Endodermal cell (in vitro differentiated cells): Measurements from ENCODE around the gene C22orf23. TPM values are rescaled to one million over a fixed set of nuclear protein-coding genes. Genes with fewer than 3 reads are reported as not detected.

Experiments
- DNase-seq: peaks from one replicate; pipeline ENCODE4 v3.0.0-alpha.2; 2017
- H3K27ac ChIP-seq: 2 replicates; pipeline ENCODE4 v1.5.1; 2013; ENCODE audit warnings: mild to moderate bottlenecking, low read depth, low read length, moderate library complexity
- H3K27me3 ChIP-seq: 2 replicates; pipeline ENCODE4 v1.6.1; 2013; ENCODE audit warnings: mild to moderate bottlenecking, low read length, moderate library complexity; ENCODE audit not compliant: insufficient read depth, control insufficient read depth, poor library complexity, severe bottlenecking
- H3K36me3 ChIP-seq: 2 replicates; pipeline ENCODE4 v1.7.0; 2013; ENCODE audit warnings: mild to moderate bottlenecking, low read length, moderate library complexity; ENCODE audit not compliant: control insufficient read depth, insufficient read depth
- H3K4me1 ChIP-seq: one replicate; pipeline ENCODE4 v1.7.0; 2013; ENCODE audit warnings: low read length; ENCODE audit not compliant: control insufficient read depth, insufficient read depth
- H3K4me3 ChIP-seq: 2 replicates; pipeline ENCODE4 v1.5.1; 2013; ENCODE audit warnings: mild to moderate bottlenecking, low read length, moderate library complexity
- H3K9ac ChIP-seq: 2 replicates; pipeline ENCODE4 v1.6.1; 2013; ENCODE audit warnings: mild to moderate bottlenecking, low read length, moderate library complexity; ENCODE audit not compliant: poor library complexity, severe bottlenecking; ENCODE audit errors: extremely low read depth
- H3K9me3 ChIP-seq: 2 replicates; pipeline ENCODE4 v1.6.1; 2013; ENCODE audit warnings: mild to moderate bottlenecking, low read length, moderate library complexity; ENCODE audit not compliant: control insufficient read depth
- H3K27ac Mint-ChIP-seq: 2 replicates; pipeline ENCODE4 v1.8.0; 2020; ENCODE audit warnings: mixed read lengths
- H3K27me3 Mint-ChIP-seq: 2 replicates; pipeline ENCODE4 v1.8.0; 2021; ENCODE audit warnings: mild to moderate bottlenecking, mixed read lengths; ENCODE audit not compliant: insufficient read depth
- H3K36me3 Mint-ChIP-seq: 2 replicates; pipeline ENCODE4 v1.8.0; 2020; ENCODE audit warnings: low read depth, mixed read lengths
- H3K4me1 Mint-ChIP-seq: 2 replicates; pipeline ENCODE4 v1.8.0; 2020; ENCODE audit warnings: mixed read lengths
- H3K4me3 Mint-ChIP-seq: 2 replicates; pipeline ENCODE4 v1.8.0; 2020; ENCODE audit warnings: mild to moderate bottlenecking, moderate library complexity, mixed read lengths
- H3K9me3 Mint-ChIP-seq: 2 replicates; pipeline ENCODE4 v1.8.0; 2020; ENCODE audit warnings: mild to moderate bottlenecking, mixed read lengths
- CTCF ChIP-seq: fragments of 200-600 bp; sonication (generic); conservative IDR thresholded peaks from 2 replicates; pipeline ENCODE4 v1.5.0; 2021; ENCODE audit warnings: antibody characterized with exemption, mild to moderate bottlenecking
- WGBS, 2 experiments: methylation state at CpG; one replicate each; pipeline versions ENCODE4 v1.1.5 to v1.1.7; 2013; ENCODE audit warnings: missing lambda C conversion rate in 2 of 2, mixed read lengths in 1 of 2; ENCODE audit not compliant: insufficient coverage in 1 of 2, insufficient read length in 1 of 2; 5-methylcytosine and 5-hydroxymethylcytosine counted together
- total RNA-seq, 2 donors: library from RNA; stranded (reverse); fragmentation: NEBNext Ultra II Directional in 1 of 2; extraction: Animal tissue kit (Norgen Biotek cat#: 25700) in 1 of 2; gene quantifications; 2 replicates in 1 of 2; 3 replicates in 1 of 2; pipeline ENCODE4 v1.2.1, GENCODE V29; 2021

Gene C22orf23
- total RNA-seq, 2 donors from 2014 or later, result 0.29 to 0.44 TPM

GRCh38 chr22:37926771-37927636 is 26.4 kb downstream of the C22orf23 start:
- H3K27me3 Mint-ChIP-seq, result peaks cover 19% of the 10 kb centered on the region
- peaks cover 2% of the 10 kb centered on the region for H3K4me1 Mint-ChIP-seq
- Histone ChIP-seq H3K9me3 (no peaks in the 10 kb centered on the region), H3K27me3 (peaks cover 34% of the 10 kb centered on the region), H3K4me1 (no peaks in the 10 kb centered on the region), H3K9ac (no peak overlapping the region), H3K27ac (no peak overlapping the region), H3K4me3 (no peak overlapping the region), H3K36me3 (peaks cover 21% of the 10 kb centered on the region)
- 95 to 96% methylated on average over 25 to 32 of the region's 32 CpGs for WGBS, 2 experiments
- no peak overlapping the region for H3K4me3 Mint-ChIP-seq
- no peak overlapping the region for H3K27ac Mint-ChIP-seq
- H3K36me3 Mint-ChIP-seq, result peaks cover 39% of the 10 kb centered on the region
- DNase-seq, result no peak
- TF ChIP-seq CTCF, result no peak
- no peaks in the 10 kb centered on the region for H3K9me3 Mint-ChIP-seq

- Histone ChIP-seq H3K27ac (no peak overlapping the region), H3K36me3 (peaks cover 16% of the 10 kb centered on the region), H3K9ac (no peak overlapping the region), H3K4me3 (no peak overlapping the region), H3K27me3 (peaks cover 29% of the 10 kb centered on the region), H3K9me3 (no peaks in the 10 kb centered on the region), H3K4me1 (no peaks in the 10 kb centered on the region)
- Mint-ChIP-seq H3K27me3 (peaks cover 19% of the 10 kb centered on the region), H3K9me3 (no peaks in the 10 kb centered on the region), H3K27ac (no peak overlapping the region), H3K4me3 (no peak overlapping the region), H3K4me1 (no peaks in the 10 kb centered on the region), H3K36me3 (peaks cover 32% of the 10 kb centered on the region)
- TF ChIP-seq CTCF, result no peak
- 93 to 95% methylated on average over 6 to 7 of the region's 7 CpGs for WGBS, 2 experiments
- DNase-seq, result no peak
Measured at GRCh38 chr22:37926358-37926757, 27.0 kb downstream of the C22orf23 start.

- Histone ChIP-seq H3K27ac (no peak overlapping the region), H3K9ac (no peak overlapping the region), H3K4me3 (no peak overlapping the region), H3K36me3 (peaks cover 14% of the 10 kb centered on the region), H3K27me3 (peaks cover 23% of the 10 kb centered on the region), H3K9me3 (no peaks in the 10 kb centered on the region), H3K4me1 (no peaks in the 10 kb centered on the region)
- no peak overlapping the region for H3K27ac Mint-ChIP-seq
- H3K9me3 Mint-ChIP-seq, result no peaks in the 10 kb centered on the region
- peaks cover 16% of the 10 kb centered on the region for H3K27me3 Mint-ChIP-seq
- no peak for TF ChIP-seq CTCF
- WGBS, 2 experiments, result 93 to 95% methylated on average over 10 to 15 of the region's 15 CpGs
- H3K4me3 Mint-ChIP-seq, result no peak overlapping the region
- no peaks in the 10 kb centered on the region for H3K4me1 Mint-ChIP-seq
- H3K36me3 Mint-ChIP-seq, result peaks cover 32% of the 10 kb centered on the region
- no peak for DNase-seq
Measured at GRCh38 chr22:37925767-37926166, 27.6 kb downstream of the C22orf23 start.
